NCI-H526 treated with DMSO at 0.1 percent for 48 hours (cell line): ENCODE results near the gene SUMO3.

Experiments used
- DNase-seq: peaks from one replicate; lab custom pipeline; 2025; lab: John Stamatoyannopoulos, UW

The SUMO3 gene

GRCh38 chr21:44758781-44759627 lies 58.9 kb downstream of the SUMO3 start:
- no peak for DNase-seq

- DNase-seq: no peak
These were observed 59.7 kb downstream of the SUMO3 start for GRCh38 chr21:44758141-44758561.

GRCh38 chr21:44757731-44758130 lies 60.1 kb downstream of the SUMO3 start:
- no peak for DNase-seq

GRCh38 chr21:44756423-44757185 lies 61.3 kb downstream of the SUMO3 start:
- no peak for DNase-seq
